ENCODE data around the gene UBL7.
"Not testable (repeated sequence)": the region's sequence is repeated elsewhere in the genome, so short reads cannot be mapped to it uniquely, and the experiment has no call there.

Gene UBL7, protein sequence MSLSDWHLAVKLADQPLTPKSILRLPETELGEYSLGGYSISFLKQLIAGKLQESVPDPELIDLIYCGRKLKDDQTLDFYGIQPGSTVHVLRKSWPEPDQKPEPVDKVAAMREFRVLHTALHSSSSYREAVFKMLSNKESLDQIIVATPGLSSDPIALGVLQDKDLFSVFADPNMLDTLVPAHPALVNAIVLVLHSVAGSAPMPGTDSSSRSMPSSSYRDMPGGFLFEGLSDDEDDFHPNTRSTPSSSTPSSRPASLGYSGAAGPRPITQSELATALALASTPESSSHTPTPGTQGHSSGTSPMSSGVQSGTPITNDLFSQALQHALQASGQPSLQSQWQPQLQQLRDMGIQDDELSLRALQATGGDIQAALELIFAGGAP

DNA sequence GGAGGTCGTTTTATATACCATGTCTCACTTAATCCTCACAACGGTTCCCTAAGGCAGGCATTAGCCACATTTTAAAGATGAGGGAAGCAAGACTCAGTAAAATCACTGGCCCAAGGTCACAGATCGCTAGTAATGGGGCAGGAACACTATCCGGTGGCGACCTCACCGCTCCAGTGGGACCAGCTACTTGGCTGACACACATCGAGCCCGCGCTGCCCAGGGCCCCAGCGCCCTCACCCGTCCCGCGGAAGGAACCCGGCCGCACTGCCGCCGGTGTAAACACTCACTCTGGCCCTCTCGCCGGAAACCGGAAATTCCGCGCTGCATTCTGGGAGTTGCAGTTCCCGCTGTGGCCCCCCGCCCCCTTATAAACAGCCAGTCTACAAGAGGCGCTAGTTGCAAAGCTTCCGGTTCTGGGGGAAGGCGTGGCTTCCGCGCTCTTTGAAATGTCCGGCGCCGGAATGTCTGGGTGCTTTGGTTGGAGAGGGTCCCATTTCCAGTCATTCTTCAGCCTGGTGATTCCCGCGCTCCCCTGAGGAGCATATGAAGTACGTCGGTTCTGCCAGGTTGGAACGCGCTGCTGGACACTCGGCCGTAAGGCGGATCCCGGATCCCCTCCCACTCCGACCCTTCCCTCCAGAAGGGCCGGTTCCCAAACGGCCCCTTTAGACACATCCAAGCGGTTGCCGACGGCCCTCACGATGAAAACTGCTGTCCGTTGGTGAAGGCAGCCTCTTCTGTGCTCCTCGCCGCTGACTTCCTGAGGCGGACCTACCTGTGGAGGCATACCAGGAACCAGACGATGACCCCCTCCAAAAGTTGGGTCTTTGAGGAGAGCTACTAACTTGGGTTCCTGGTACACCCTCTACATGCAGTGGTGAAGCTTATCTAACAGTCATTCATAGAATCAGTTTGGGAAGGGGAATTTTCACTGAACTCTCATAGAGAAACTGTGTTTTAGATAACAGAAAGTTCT lies at the start of gene UBL7:
Gene UBL7, minus strand, starts transcription at position 290 of the 976 bp plus-strand sequence. CDS start 2,293 bp downstream, outside the sequence.
- FAIRE-seq, result peak; percentile 95

DNA sequence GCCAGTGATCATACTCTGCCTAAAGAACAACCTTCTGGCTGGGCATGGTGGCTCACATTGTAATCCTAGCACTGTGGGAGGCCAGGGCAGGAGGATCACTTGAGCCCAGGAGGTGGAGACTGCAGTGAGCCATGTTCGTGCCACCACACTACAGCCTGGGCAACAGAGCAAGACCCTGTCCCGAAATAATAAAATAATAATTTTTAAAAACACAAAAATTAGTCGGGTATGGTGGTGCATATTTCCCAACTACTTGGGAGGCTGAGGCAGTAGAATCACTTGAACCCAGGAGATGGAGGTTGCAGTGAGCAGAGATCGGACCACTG lies 45.5 kb upstream of the UBL7 start:
- no peak for FAIRE-seq

GRCh38 chr15:74505837-74506514 lies 45.0 kb upstream of the UBL7 start:
- no peak for FAIRE-seq

DNA sequence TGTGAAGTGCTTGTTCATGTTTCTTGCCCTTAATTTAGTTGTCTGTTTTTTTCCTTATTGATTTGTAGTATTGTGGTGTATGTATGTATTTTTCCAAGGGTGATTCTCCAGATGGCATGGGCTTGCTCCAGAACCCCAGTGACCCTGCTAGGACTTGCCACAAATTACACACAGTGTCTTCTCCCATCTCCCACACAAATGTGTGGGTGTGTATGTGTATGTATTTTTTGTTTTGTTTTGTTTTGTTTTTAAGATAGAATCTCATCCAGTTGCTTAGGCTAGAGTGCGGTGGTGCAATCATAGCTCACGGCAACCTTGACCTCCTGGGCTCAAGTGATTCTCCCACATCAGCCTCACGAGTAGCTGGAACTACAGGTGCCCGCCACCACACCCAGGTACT lies 43.9 kb upstream of the UBL7 start:
- no peak for FAIRE-seq

DNA sequence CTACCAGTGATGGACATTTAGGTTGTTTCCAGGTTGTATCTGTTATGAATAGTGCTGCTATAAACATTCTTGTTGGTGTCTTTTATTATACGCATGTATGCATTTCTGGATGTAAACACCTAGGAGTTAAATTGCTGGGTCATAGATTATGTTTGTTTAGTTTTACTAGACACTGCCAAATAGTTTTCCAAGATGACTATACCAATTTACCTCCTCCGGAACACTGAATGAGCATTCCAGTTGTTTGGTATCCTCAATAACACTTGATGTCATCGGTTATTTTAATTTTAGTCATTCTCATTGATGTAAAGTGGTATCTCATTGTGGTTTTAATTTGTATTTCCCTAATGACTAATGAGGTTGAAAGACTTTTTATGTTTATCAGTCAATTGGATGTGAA lies 43.5 kb upstream of the UBL7 start:
- no peak for FAIRE-seq

GRCh38 chr15:74502301-74502700 lies 41.3 kb upstream of the UBL7 start:
- no peak for FAIRE-seq

- no peak for FAIRE-seq
Measured at GRCh38 chr15:74500401-74500800, 39.4 kb upstream of the UBL7 start.

DNA sequence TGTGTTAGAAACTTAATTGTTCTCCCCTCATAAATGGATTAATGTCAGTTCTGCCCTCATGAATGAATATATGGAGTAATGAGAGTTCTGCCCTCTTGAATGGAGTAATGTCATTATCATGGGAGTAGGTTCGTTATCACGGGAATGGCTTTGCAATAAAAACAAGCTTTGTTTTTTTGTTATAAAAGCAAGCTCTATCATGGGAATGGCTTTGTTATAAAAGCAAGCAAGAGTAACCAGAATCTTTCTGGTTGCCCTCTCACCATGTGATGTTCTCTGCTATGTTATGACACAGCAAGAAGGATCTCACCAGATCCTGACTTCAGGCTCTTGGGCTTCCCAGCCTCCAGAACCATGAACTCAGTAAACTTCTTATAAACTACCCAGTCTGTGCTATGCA lies 38.4 kb upstream of the UBL7 start:
- FAIRE-seq, result no peak

GRCh38 chr15:74497584-74497983 lies 36.6 kb upstream of the UBL7 start:
- FAIRE-seq, result no peak

GRCh38 chr15:74496648-74497047 lies 35.7 kb upstream of the UBL7 start:
- no peak for FAIRE-seq

- FAIRE-seq, result no peak
Measured at GRCh38 chr15:74490339-74490689, 29.4 kb upstream of the UBL7 start.

DNA sequence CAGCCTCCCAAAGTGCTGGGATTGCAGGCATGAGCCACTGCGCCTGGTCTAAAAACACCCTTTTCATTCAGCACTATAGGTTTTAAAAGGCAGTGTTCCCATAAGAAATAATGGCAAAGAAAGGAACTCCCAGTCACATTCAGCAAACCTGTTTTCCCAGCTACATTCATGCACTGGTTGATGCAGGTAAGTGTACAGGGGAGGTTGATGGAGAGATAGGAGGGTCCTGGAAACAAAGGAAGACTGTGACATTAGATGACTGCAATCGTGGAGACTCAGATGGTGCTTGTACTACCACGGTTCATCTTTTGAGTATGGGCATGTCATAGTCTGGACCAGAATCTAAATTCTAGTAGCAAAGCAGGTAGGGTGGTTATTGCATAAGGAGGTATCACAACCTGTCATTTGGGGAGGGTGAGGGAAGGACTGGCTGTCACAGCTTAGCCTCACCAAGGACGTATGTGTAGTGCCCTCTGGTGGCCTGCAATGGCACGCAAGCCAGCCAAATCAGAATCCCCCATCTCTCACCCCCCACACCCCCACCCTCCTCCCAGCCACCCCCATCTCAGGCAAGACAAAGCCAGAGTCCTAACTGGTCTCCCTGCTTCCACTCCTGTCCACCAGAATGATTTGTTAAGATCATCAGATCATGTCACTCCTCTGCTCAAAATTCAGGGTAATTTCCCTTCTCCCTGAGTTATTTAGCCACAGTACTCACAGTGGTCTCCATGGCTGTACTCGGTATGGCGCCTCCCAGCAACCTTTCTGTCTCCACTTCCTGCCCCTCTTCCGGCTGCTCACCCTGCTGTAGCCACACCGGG lies 28.8 kb upstream of the UBL7 start:
- no peak for FAIRE-seq

- no peak for FAIRE-seq
Measured at GRCh38 chr15:74488776-74489175, 27.8 kb upstream of the UBL7 start.

GRCh38 chr15:74482661-74483060 lies 21.7 kb upstream of the UBL7 start:
- FAIRE-seq, result no peak

DNA sequence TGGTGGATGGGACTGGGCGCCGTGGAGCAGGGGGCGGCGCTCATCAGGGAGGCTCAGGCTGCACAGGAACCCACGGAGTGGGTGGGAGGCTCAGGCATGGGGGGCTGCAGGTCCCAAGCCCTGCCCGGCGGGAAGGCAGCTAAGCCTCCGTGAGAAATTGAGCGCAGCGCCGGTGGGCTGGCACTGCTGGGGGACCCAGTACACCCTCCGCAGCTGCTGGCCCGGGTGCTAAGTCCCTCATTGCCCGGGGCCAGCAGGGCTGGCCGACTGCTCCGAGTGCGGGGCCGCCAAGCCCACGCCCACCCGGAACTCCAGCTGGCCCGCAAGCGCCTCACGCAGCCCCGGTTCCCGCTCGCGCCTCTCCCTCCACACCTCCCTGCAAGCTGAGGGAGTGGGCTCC lies 19.4 kb upstream of the UBL7 start:
- FAIRE-seq, result not testable (repeated sequence)

DNA sequence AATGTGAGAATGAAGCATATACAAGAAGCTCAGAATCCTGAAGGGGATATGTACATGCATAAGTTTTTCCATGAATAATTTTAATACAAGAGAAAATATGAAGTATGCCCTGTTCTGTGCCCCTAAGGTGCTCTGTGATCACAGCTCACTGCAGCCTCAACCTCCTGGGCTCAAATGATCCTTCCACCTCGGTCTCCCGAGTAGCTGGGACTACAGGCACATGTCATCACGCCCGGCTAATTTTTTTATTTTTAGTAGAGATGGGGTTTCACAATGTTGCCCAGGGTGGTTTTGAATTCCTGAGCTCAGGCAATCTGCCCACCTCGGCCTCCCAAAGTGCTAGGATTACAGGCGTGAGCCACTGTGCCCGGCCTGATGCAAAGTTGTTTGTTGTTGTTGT lies 10.7 kb upstream of the UBL7 start:
- not testable (repeated sequence) for FAIRE-seq

GRCh38 chr15:74470631-74471395 lies 9.9 kb upstream of the UBL7 start:
- no peak for FAIRE-seq

DNA sequence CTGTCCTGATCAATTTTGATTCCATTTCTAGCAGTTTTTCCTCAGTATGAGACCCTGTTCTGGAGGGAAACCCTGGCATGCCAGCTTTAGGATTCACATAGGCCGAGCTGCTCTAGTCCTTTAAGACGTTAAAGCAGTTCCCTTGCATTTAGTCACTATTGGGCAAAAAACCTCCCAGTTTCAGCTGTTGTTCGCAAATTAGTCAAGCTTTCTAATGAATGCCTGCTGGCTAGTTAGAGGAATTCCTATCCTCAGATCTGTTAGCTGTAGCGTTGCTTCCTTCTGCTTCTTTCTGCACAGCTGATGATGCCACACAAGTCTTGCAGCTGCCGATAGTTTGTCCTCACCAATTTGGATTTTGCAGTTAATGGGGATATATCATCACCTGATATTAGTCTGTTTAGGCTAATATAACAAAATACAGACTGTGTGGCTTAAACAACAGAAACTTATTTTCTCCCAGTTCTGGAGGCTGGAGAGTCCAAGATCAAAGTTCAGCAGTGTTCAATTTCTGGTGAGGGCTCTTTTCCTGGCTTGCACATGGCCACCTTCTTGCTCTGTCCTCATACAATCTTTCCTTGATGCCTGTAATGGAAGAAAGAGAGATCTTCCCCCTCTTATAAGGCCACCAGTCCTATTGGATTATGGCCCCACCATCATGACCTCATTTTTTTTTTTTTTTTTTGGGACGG lies 7.5 kb upstream of the UBL7 start:
- no peak for FAIRE-seq

DNA sequence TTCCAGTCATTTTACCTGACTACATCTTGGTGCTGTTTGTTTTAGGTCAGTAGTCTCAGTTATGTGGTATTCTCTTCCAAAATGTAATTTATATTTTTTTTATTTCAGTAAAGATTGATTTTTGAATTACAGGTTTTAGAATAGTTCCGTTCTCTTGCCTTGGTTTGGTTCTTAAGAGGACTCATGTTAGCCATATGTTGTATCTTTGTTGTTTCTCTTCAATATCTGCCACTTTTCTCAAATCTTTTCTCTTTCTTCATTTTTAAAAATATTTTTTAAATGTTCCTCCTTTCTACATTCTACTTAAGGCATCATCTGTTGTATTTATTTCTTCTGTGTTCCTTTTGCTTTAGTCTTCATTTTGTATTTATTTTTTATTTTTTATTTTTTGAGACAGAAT lies 5.6 kb upstream of the UBL7 start:
- no peak for FAIRE-seq

- FAIRE-seq, result no peak
Measured at GRCh38 chr15:74464897-74465296, 3.9 kb upstream of the UBL7 start.

- no peak for FAIRE-seq
Measured at GRCh38 chr15:74464216-74464615, 3.3 kb upstream of the UBL7 start.

Data from G401.6 (cell line).